OCI-LY7 (cell line): Measurements from ENCODE around the gene TTC7B.

Experiments
- EZH2phosphoT487 ChIP-seq: fragments of 200-600 bp; sonication (generic); IDR thresholded peaks from 2 replicates; pipeline ENCODE4 v1.6.1; 2018; ENCODE audit warnings: low read depth, borderline replicate concordance, mild to moderate bottlenecking, mixed run types, antibody characterized with exemption, low read length, moderate library complexity, mixed read lengths
- TF ChIP-seq, protein P1 (sequence below): fragments of 200-600 bp; sonication (generic); conservative IDR thresholded peaks from 2 replicates; pipeline ENCODE4 v1.5.1; 2014; ENCODE audit warnings: mild to moderate bottlenecking, antibody characterized with exemption, low read length, moderate library complexity, mixed read lengths

DNA sequence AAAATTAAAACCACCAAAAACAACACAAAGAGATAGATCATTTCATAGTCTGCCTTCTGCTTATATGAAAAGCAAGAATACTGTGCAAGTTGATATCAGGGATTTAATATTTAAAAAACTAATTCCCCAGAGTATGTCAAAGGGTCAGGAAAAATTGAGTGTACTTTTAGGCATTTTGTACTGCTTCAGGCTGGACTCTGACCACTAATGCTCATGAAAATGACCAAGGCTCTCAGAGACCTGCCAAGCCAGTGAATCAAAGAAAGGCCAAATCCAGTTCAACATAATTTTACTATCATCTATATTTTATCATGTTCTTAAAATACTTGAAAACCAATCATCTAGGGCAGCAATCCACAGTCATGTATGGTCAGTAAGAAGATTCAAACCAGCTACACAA is 66.0 kb downstream of the TTC7B start:
- TF ChIP-seq, protein P1, sequence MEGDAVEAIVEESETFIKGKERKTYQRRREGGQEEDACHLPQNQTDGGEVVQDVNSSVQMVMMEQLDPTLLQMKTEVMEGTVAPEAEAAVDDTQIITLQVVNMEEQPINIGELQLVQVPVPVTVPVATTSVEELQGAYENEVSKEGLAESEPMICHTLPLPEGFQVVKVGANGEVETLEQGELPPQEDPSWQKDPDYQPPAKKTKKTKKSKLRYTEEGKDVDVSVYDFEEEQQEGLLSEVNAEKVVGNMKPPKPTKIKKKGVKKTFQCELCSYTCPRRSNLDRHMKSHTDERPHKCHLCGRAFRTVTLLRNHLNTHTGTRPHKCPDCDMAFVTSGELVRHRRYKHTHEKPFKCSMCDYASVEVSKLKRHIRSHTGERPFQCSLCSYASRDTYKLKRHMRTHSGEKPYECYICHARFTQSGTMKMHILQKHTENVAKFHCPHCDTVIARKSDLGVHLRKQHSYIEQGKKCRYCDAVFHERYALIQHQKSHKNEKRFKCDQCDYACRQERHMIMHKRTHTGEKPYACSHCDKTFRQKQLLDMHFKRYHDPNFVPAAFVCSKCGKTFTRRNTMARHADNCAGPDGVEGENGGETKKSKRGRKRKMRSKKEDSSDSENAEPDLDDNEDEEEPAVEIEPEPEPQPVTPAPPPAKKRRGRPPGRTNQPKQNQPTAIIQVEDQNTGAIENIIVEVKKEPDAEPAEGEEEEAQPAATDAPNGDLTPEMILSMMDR, result no peak
- TF ChIP-seq EZH2phosphoT487, result no peak
